NCI-H1105 (cell line): ENCODE data around the gene LCN2.
A peak's percentile ranks its signal among the peaks of the same experiment; 100 is the strongest.

Experiments
- DNase-seq: peaks from one replicate; lab custom pipeline; 2025; lab: John Stamatoyannopoulos, UW

Gene LCN2

GRCh38 chr9:128115187-128116103 lies 33.8 kb upstream of the LCN2 start:
- DNase-seq, result no peak

GRCh38 chr9:128116104-128117083 lies 32.9 kb upstream of the LCN2 start:
- DNase-seq, result no peak

GRCh38 chr9:128117613-128118471 lies 31.4 kb upstream of the LCN2 start:
- DNase-seq, result peak; percentile 79

- DNase-seq, result no peak
Observed at GRCh38 chr9:128118472-128118857, 30.8 kb upstream of the LCN2 start.

GRCh38 chr9:128118971-128119665 lies 30.1 kb upstream of the LCN2 start:
- DNase-seq, result no peak

GRCh38 chr9:128120061-128120740 lies 29.1 kb upstream of the LCN2 start:
- DNase-seq, result no peak

GRCh38 chr9:128120741-128121465 lies 28.4 kb upstream of the LCN2 start:
- no peak for DNase-seq

- DNase-seq, result no peak
Observed at GRCh38 chr9:128121466-128121810, 27.8 kb upstream of the LCN2 start.

- DNase-seq, result no peak
Observed at GRCh38 chr9:128121924-128122808, 27.1 kb upstream of the LCN2 start.

GRCh38 chr9:128122809-128123175 lies 26.5 kb upstream of the LCN2 start:
- DNase-seq, result no peak

GRCh38 chr9:128123451-128124080 lies 25.7 kb upstream of the LCN2 start:
- DNase-seq, result no peak

- no peak for DNase-seq
Observed at GRCh38 chr9:128124451-128124850, 24.8 kb upstream of the LCN2 start.

- DNase-seq, result no peak
Observed at GRCh38 chr9:128124873-128125579, 24.2 kb upstream of the LCN2 start.

- DNase-seq, result no peak
Observed at GRCh38 chr9:128125580-128126354, 23.5 kb upstream of the LCN2 start.

GRCh38 chr9:128127568-128127989 lies 21.7 kb upstream of the LCN2 start, which contains the start of gene PTGES2:
TSS of gene PTGES2 (minus strand) at chr9:128127729. CDS start at chr9:128127717, 12 bp downstream.
- DNase-seq, result peak; percentile 54

- DNase-seq, result peak; percentile 81
Observed at GRCh38 chr9:128127990-128128835, 21.0 kb upstream of the LCN2 start.
